HCT116 (cell line): ENCODE results near the gene CDH23. TPM values are rescaled to one million over a fixed set of nuclear protein-coding genes. Genes with fewer than 3 reads are reported as not detected.

Experiments used
- ATAC-seq: fragments of 200-7000 bp; cut with Tn5 transposase; 2 replicates; pipeline ENCODE4 v1.9.1; 2020; ENCODE audit warnings: mild to moderate bottlenecking, moderate library complexity
- BruUV-seq: library from RNA; stranded (reverse); fragments of 400-500 nt; replicated peaks from 2 replicates; lab custom pipeline; 2021; lab: Mats Ljungman, UMichigan
- CTCF ChIA-PET: fragments of 300-600 bp; sonication (Branson Sonifier 250); formaldehyde crosslinking; loops from one replicate; lab custom pipeline; 2021; ENCODE audit warnings: antibody characterized with exemption; lab: Charles Lee
- POLR2A ChIA-PET: fragments of 300-600, 350-600 bp; sonication (Branson Sonifier 250); formaldehyde crosslinking; loops from one replicate; lab custom pipeline; 2021; ENCODE audit warnings: antibody characterized with exemption; lab: Charles Lee
- RAD21 ChIA-PET, 2 experiments: fragments of 300-600 bp; sonication (Branson Sonifier 250); formaldehyde crosslinking; loops; one replicate each; lab custom pipeline; 2023; ENCODE audit warnings: low total read pairs in 2 of 2; ENCODE audit not compliant: uncharacterized antibody in 2 of 2, unreplicated experiment in 2 of 2, low non-redundant PET in 1 of 2; lab: Charles Lee
- DNase-seq: peaks from one replicate; pipeline ENCODE4 v3.0.0-alpha.2; 2010; ENCODE audit warnings: low read depth, low spot score
- H2AFZ ChIP-seq: fragments of 200-600 bp; shearing (Covaris generic), sonication (generic); 2 replicates; pipeline ENCODE4 v1.6.1; 2017; ENCODE audit warnings: low read depth, mixed run types, mixed read lengths, antibody characterized with exemption, low read length; ENCODE audit not compliant: poor library complexity, severe bottlenecking
- H3K27ac ChIP-seq: 2 replicates; pipeline ENCODE4 v1.5.1; 2012; ENCODE audit warnings: low read depth, low read length
- H3K27me3 ChIP-seq: fragments of 200-600 bp; sonication (generic); 2 replicates; pipeline ENCODE4 v1.6.1; 2016; ENCODE audit warnings: mixed run types, low read length, mixed read lengths; ENCODE audit not compliant: insufficient read depth
- H3K36me3 ChIP-seq, 2 experiments: fragments of 200-500 bp in 1 of 2; fragments of 200-600 bp in 1 of 2; sonication (Bioruptor generic) in 1 of 2; sonication (generic) in 1 of 2; 2 replicates each; pipeline versions ENCODE4 v1.5.1 to v1.6.1; 2014 to 2016; ENCODE audit warnings: low read length in 2 of 2, inconsistent platforms in 1 of 2, mixed read lengths in 1 of 2, mixed run types in 1 of 2; ENCODE audit not compliant: insufficient read depth in 2 of 2, control insufficient read depth in 1 of 2
- H3K4me1 ChIP-seq, 2 experiments: fragments of 200-600 bp in 1 of 2; sonication (generic) in 1 of 2; 2 replicates each; pipeline versions ENCODE4 v1.5.1 to v1.6.1; 2012 to 2017; ENCODE audit warnings: low read length in 2 of 2, inconsistent platforms in 1 of 2, mild to moderate bottlenecking in 1 of 2, mixed read lengths in 1 of 2, mixed run types in 1 of 2, moderate library complexity in 1 of 2; ENCODE audit not compliant: insufficient read depth in 2 of 2, control insufficient read depth in 1 of 2
- H3K4me2 ChIP-seq: fragments of 200-600 bp; sonication (generic); 2 replicates; pipeline ENCODE4 v1.6.1; 2017; ENCODE audit warnings: mixed run types, low read length, mixed read lengths
- H3K4me3 ChIP-seq, 2 experiments: fragments of 200-600 bp in 1 of 2; sonication (generic) in 1 of 2; replicated peaks in 1 of 2; 2 replicates each; pipeline ENCODE4 v1.5.1; 2011 to 2016; ENCODE audit warnings: low read length in 2 of 2, control low read depth in 1 of 2, low read depth in 1 of 2, mild to moderate bottlenecking in 1 of 2, mixed read lengths in 1 of 2, mixed run types in 1 of 2
- H3K79me2 ChIP-seq: fragments of 200-600 bp; sonication (generic); 2 replicates; pipeline ENCODE4 v1.6.1; 2017; ENCODE audit warnings: mild to moderate bottlenecking, mixed run types, low read length, moderate library complexity, mixed read lengths; ENCODE audit not compliant: insufficient read depth
- H3K9ac ChIP-seq: fragments of 200-600 bp; sonication (generic); 2 replicates; pipeline ENCODE4 v1.6.1; 2016; ENCODE audit warnings: low read length, mixed read lengths
- H3K9me2 ChIP-seq: fragments of 200-600 bp; sonication (generic), shearing (Covaris generic); 2 replicates; pipeline ENCODE4 v1.6.1; 2017; ENCODE audit warnings: mixed run types, mild to moderate bottlenecking, moderate library complexity; ENCODE audit not compliant: insufficient read depth
- H3K9me3 ChIP-seq, 2 experiments: fragments of 200-500 bp in 1 of 2; fragments of 200-600 bp in 1 of 2; sonication (Bioruptor generic) in 1 of 2; sonication (generic) in 1 of 2; 2 replicates each; pipeline ENCODE4 v1.6.1; 2014 to 2017; ENCODE audit warnings: low read length in 2 of 2, mixed read lengths in 2 of 2, inconsistent platforms in 1 of 2, low read depth in 1 of 2, mild to moderate bottlenecking in 1 of 2, mixed run types in 1 of 2, moderate library complexity in 1 of 2; ENCODE audit not compliant: control insufficient read depth in 1 of 2, insufficient read depth in 1 of 2
- H4K20me1 ChIP-seq: fragments of 200-600 bp; sonication (generic), shearing (Covaris generic); 2 replicates; pipeline ENCODE4 v1.6.1; 2017; ENCODE audit warnings: mixed run types, mild to moderate bottlenecking, moderate library complexity; ENCODE audit not compliant: insufficient read depth
- ATF3 ChIP-seq: IDR thresholded peaks from 2 replicates; pipeline ENCODE4 v1.6.1; 2012
- CBX3 ChIP-seq: IDR thresholded peaks from 2 replicates; pipeline ENCODE4 v1.6.1; 2012; ENCODE audit warnings: low read depth
- CEBPB ChIP-seq: IDR thresholded peaks from 2 replicates; pipeline ENCODE4 v1.6.1; 2012; ENCODE audit warnings: low read depth
- CTCF ChIP-seq, 3 experiments: fragments of 200-600 bp in 1 of 3; sonication (generic) in 1 of 3; IDR thresholded peaks in 2 of 3; conservative IDR thresholded peaks in 1 of 3; 2 replicates each; pipeline ENCODE4 v1.5.1; 2012 to 2017; ENCODE audit warnings: low read depth in 2 of 3, low read length in 2 of 3, antibody characterized with exemption in 1 of 3, borderline replicate concordance in 1 of 3, control low read depth in 1 of 3, mild to moderate bottlenecking in 1 of 3, mixed read lengths in 1 of 3, mixed run types in 1 of 3, moderate library complexity in 1 of 3; ENCODE audit not compliant: insufficient read depth in 1 of 3
- EGR1 ChIP-seq: IDR thresholded peaks from 2 replicates; pipeline ENCODE4 v1.6.1; 2012; ENCODE audit warnings: low read depth
- ELF1 ChIP-seq: IDR thresholded peaks from 2 replicates; pipeline ENCODE4 v1.6.1; 2012; ENCODE audit warnings: low read depth, borderline replicate concordance
- EZH2phosphoT487 ChIP-seq: fragments of 200-600 bp; IDR thresholded peaks from 2 replicates; pipeline ENCODE4 v1.6.1; 2018; ENCODE audit warnings: antibody characterized with exemption, borderline replicate concordance
- FOSL1 ChIP-seq: IDR thresholded peaks from 2 replicates; pipeline ENCODE4 v1.6.1; 2012; ENCODE audit warnings: low read depth
- JUND ChIP-seq: IDR thresholded peaks from 2 replicates; pipeline ENCODE4 v1.6.1; 2012
- MAX ChIP-seq: IDR thresholded peaks from 2 replicates; pipeline ENCODE4 v1.6.1; 2012
- SIN3A ChIP-seq: IDR thresholded peaks from 2 replicates; pipeline ENCODE4 v1.6.1; 2012; ENCODE audit warnings: low read depth
- SP1 ChIP-seq: IDR thresholded peaks from 2 replicates; pipeline ENCODE4 v1.6.1; 2012; ENCODE audit warnings: low read depth
- SRF ChIP-seq: IDR thresholded peaks from 2 replicates; pipeline ENCODE4 v1.6.1; 2012; ENCODE audit warnings: low read depth
- TCF7L2 ChIP-seq: IDR thresholded peaks from 2 replicates; pipeline ENCODE4 v1.7.0; 2011; ENCODE audit warnings: borderline replicate concordance, inconsistent platforms; ENCODE audit not compliant: insufficient read depth, insufficient read length; ENCODE audit errors: extremely low read depth
- YY1 ChIP-seq: IDR thresholded peaks from 2 replicates; pipeline ENCODE4 v1.6.1; 2011; ENCODE audit warnings: low read length, low read depth, moderate library complexity, mild to moderate bottlenecking; ENCODE audit not compliant: insufficient replicate concordance; ENCODE audit errors: extremely low read depth
- ZBTB33 ChIP-seq: IDR thresholded peaks from 2 replicates; pipeline ENCODE4 v1.6.1; 2011; ENCODE audit warnings: mild to moderate bottlenecking, low read length, moderate library complexity; ENCODE audit not compliant: insufficient replicate concordance; ENCODE audit errors: extremely low read depth
- ZFX ChIP-seq: fragments of 450-650 bp; IDR thresholded peaks from 2 replicates; pipeline ENCODE4 v1.6.1; 2017
- ZNF274 ChIP-seq: fragments of 200-500 bp; sonication (Bioruptor generic); IDR thresholded peaks from 2 replicates; pipeline ENCODE4 v1.6.1; 2014; ENCODE audit warnings: mild to moderate bottlenecking, low read depth, low read length, inconsistent platforms
- intact Hi-C: fragments of 100-400 bp; cut with micrococcal nuclease; formaldehyde crosslinking; loops from 2 replicates; pipeline ENCODE4 v1.10.0; 2022
- total RNA-seq: library from RNA; stranded (reverse); gene quantifications from one replicate; pipeline ENCODE4 v1.2.1, GENCODE V29; 2021; ENCODE audit not compliant: unreplicated experiment

The CDH23 gene
- total RNA-seq, 1 experiment from 2014 or later, result not detected

- Histone ChIP-seq H4K20me1 (no peaks in the 10 kb centered on the region), H3K27me3 (no peaks in the 10 kb centered on the region), H3K4me3 (no peak overlapping the region), H3K9ac (no peak overlapping the region), H3K27ac (no peak overlapping the region), H3K79me2 (no peaks in the 10 kb centered on the region), H2AFZ (no peak overlapping the region), H3K9me2 (no peaks in the 10 kb centered on the region), H3K4me2 (no peak overlapping the region), H3K9me3 (no peaks in the 10 kb centered on the region), H3K36me3 (no peaks in the 10 kb centered on the region), H3K4me1 (no peaks in the 10 kb centered on the region)
- ChIA-PET CTCF (no interaction called here), POLR2A (no interaction called here), RAD21 (no interaction called here)
- intact Hi-C loops, result no loop called here
- ATAC-seq, result no peak
- no peak for DNase-seq
- BruUV-seq, result no TSS peak
- no peak for TF ChIP-seq EZH2phosphoT487
- no peak for TF ChIP-seq ZNF274
- TF ChIP-seq YY1, result no peak
- TF ChIP-seq SIN3A, result no peak
- TF ChIP-seq FOSL1, result no peak
- TF ChIP-seq JUND, result no peak
- TF ChIP-seq SRF, result no peak
Measured at GRCh38 chr10:71471957-71472365, 75.2 kb downstream of the CDH23 start.

GRCh38 chr10:71472466-71472865 is 75.7 kb downstream of the CDH23 start:
- ATAC-seq (no peak), DNase-seq (no peak)
- no peaks in the 10 kb centered on the region for H3K9me2 ChIP-seq
- H4K20me1 ChIP-seq, result no peaks in the 10 kb centered on the region
- no peak overlapping the region for H3K9ac ChIP-seq
- H3K79me2 ChIP-seq, result no peaks in the 10 kb centered on the region
- no peaks in the 10 kb centered on the region for H3K27me3 ChIP-seq
- POLR2A ChIA-PET, result no interaction called here
- H3K4me1 ChIP-seq, result no peaks in the 10 kb centered on the region
- RAD21 ChIA-PET, result no interaction called here
- no peak overlapping the region for H3K4me2 ChIP-seq
- CTCF ChIA-PET, result no interaction called here
- intact Hi-C loops, result no loop called here
- H3K9me3 ChIP-seq, result no peaks in the 10 kb centered on the region
- H2AFZ ChIP-seq, result no peak overlapping the region
- no peaks in the 10 kb centered on the region for H3K36me3 ChIP-seq
- H3K27ac ChIP-seq, result no peak overlapping the region
- no TSS peak for BruUV-seq
- H3K4me3 ChIP-seq, result no peak overlapping the region
- TF ChIP-seq EZH2phosphoT487, result no peak
- TF ChIP-seq CBX3, result no peak
- no peak for TF ChIP-seq SRF
- TF ChIP-seq ELF1, result no peak
- no peak for TF ChIP-seq ZFX
- no peak for TF ChIP-seq JUND
- TF ChIP-seq CTCF (IDR thresholded peaks at IDR 0.05 in 2 of 3, conservative IDR thresholded peaks at IDR 0.05 in 1 of 3; ENCODE audit: borderline replicate concordance in 1 of 3, insufficient read depth in 1 of 3, low read depth in 2 of 3, low read length in 2 of 3), result no peak
- TF ChIP-seq ATF3, result no peak
- no peak for TF ChIP-seq CEBPB
- TF ChIP-seq SIN3A, result no peak
- no peak for TF ChIP-seq ZBTB33
- no peak for TF ChIP-seq YY1
- TF ChIP-seq TCF7L2, result no peak
- TF ChIP-seq MAX, result no peak
- no peak for TF ChIP-seq EGR1
- TF ChIP-seq SP1, result no peak
